HUES64 (cell line): Measurements from ENCODE around the gene PTP4A2.

Source experiments
- H3K27ac ChIP-seq: 2 replicates; pipeline ENCODE4 v1.7.0; 2013; ENCODE audit warnings: low read depth, low read length, inconsistent platforms
- H3K27me3 ChIP-seq: 2 replicates; pipeline ENCODE4 v1.6.1; 2013; ENCODE audit warnings: mild to moderate bottlenecking, low read length; ENCODE audit not compliant: insufficient read depth
- H3K36me3 ChIP-seq: 2 replicates; pipeline ENCODE4 v1.6.1; 2013; ENCODE audit warnings: mild to moderate bottlenecking, low read length; ENCODE audit not compliant: insufficient read depth
- H3K4me1 ChIP-seq: 2 replicates; pipeline ENCODE4 v1.6.1; 2013; ENCODE audit warnings: mild to moderate bottlenecking, low read length, moderate library complexity; ENCODE audit not compliant: insufficient read depth
- H3K4me3 ChIP-seq: 2 replicates; pipeline ENCODE4 v1.5.1; 2013; ENCODE audit warnings: mild to moderate bottlenecking, low read length, moderate library complexity
- H3K9ac ChIP-seq: 2 replicates; pipeline ENCODE4 v1.6.1; 2013; ENCODE audit warnings: mild to moderate bottlenecking, low read depth, low read length
- H3K9me3 ChIP-seq: 2 replicates; pipeline ENCODE4 v1.6.1; 2013; ENCODE audit warnings: low read depth, low read length; ENCODE audit not compliant: insufficient read depth
- WGBS: fragments of 150-250, 120-280 bp; methylation state at CpG from one replicate; pipeline ENCODE4 v1.1.7; 2013; ENCODE audit warnings: missing lambda C conversion rate; 5-methylcytosine and 5-hydroxymethylcytosine counted together

The PTP4A2 gene

DNA sequence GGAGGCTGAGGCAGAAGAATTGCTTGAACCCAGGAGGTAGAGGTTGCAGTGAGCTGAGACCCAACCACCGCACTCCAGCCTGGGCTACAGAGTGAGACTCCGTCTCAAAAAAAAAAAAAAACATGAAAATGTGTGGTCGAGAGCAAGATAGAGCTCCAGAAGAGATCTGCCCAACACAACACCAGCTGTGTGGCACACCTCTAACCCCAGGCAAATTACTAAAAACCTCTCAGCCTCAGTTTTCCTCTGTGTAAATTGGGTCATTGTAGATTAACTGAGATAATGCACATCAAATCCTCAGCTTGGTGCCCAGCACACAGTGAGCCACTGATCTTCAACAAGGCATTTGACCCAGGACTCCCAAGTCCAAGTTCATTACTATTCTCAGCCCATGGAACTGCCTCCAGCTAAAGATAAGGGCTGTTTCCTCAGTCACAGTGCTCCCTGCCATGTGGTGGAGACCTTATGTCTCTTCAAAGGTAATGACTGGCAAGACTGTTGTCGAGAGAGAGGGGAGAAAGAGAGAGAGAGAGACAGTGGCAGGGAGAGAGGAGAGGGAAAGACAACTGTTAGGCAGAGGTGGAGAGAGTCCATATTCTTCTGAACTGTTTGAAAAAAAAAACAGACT is 58.1 kb downstream of the PTP4A2 start:
- no peak overlapping the region for H3K27ac ChIP-seq
- no peak overlapping the region for H3K4me3 ChIP-seq
- H3K4me1 ChIP-seq, result no peaks in the 10 kb centered on the region
- WGBS, result 78% methylated on average over 4 of the region's 4 CpGs
- no peaks in the 10 kb centered on the region for H3K27me3 ChIP-seq
- H3K9ac ChIP-seq, result no peak overlapping the region
- H3K9me3 ChIP-seq, result no peaks in the 10 kb centered on the region
- H3K36me3 ChIP-seq, result no peaks in the 10 kb centered on the region

DNA sequence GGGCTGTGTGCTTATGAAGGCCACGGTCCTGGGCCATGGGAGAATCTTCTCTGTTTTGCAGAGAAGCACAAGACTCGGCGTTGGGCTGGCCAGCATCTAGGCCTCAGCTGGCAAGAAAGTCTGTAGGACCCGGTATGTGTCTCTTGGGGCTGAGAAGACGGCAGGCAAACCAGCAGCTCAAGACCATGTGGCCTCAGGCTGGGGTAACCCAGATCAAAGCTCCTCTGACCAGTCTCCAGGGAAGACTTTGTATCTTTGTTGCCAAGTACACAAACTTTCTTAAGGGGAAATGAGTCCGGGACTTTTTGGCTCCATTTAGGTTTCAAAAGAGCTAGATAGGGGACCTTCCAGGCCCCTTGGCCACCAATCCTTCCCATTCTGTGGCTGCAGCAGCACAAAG is 60.1 kb downstream of the PTP4A2 start:
- Histone ChIP-seq H3K27ac (no peak overlapping the region), H3K27me3 (no peaks in the 10 kb centered on the region), H3K4me1 (no peaks in the 10 kb centered on the region), H3K9ac (no peak overlapping the region), H3K4me3 (no peak overlapping the region), H3K36me3 (no peaks in the 10 kb centered on the region), H3K9me3 (no peaks in the 10 kb centered on the region)
- WGBS, result 94% methylated on average over 6 of the region's 6 CpGs

GRCh38 chr1:31877544-31877943 is 60.6 kb downstream of the PTP4A2 start:
- Histone ChIP-seq H3K36me3 (no peaks in the 10 kb centered on the region), H3K27me3 (no peaks in the 10 kb centered on the region), H3K4me1 (no peaks in the 10 kb centered on the region), H3K9ac (no peak overlapping the region), H3K27ac (no peak overlapping the region), H3K4me3 (no peak overlapping the region), H3K9me3 (no peaks in the 10 kb centered on the region)
- 78% methylated on average over 3 of the region's 4 CpGs for WGBS

DNA sequence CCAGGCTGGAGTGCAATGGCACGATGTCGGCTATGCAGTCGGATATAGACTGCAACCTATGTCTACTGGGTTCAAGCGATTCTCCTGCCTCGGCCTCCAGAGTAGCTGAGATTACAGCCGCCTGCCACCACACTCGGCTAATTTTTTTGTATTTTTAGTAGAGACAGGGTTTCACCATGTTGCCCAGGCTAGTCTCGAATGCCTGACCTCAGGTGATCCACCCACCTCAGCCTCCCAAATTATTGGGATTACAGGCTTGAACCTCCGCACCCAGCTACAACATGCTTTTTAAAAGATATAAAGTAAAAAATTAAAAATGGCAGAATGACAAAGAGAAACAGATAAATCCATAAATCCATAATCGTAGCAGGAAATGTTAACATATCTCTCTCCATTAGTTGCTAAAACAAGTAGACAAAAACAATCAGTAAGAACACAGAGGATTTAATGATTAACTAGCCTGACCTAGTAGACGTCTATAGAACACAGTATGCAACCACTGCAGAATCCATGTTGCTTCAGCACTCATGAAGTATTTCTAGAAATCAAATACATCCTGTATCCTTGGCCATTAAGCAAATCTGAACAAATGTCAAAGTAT is 62.4 kb downstream of the PTP4A2 start:
- H3K9ac ChIP-seq, result no peak overlapping the region
- no peaks in the 10 kb centered on the region for H3K4me1 ChIP-seq
- no peak overlapping the region for H3K27ac ChIP-seq
- H3K36me3 ChIP-seq, result no peaks in the 10 kb centered on the region
- no peaks in the 10 kb centered on the region for H3K27me3 ChIP-seq
- 94% methylated on average over 10 of the region's 11 CpGs for WGBS
- no peak overlapping the region for H3K4me3 ChIP-seq
- H3K9me3 ChIP-seq, result no peaks in the 10 kb centered on the region

DNA sequence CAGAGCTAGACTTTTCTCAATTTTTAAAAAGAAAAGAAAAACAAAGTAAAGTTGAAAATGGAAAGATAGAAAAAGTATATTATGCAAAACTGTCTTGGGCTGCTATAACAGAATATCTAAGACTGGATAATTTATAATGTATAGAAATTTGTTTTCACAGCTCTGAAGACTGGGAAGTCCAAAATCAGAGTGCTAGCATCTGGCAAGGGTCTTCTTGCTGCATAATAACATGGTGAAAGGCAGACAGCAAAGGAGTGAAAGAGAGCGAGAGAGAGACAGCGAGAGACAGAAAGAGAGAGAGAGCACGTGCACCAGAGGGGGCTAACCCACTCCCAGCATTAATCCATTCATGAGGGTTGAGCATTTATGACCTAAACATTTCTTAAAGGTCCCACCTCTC is 63.2 kb downstream of the PTP4A2 start:
- Histone ChIP-seq H3K4me3 (no peak overlapping the region), H3K9ac (no peak overlapping the region), H3K27me3 (no peaks in the 10 kb centered on the region), H3K9me3 (no peaks in the 10 kb centered on the region), H3K4me1 (no peaks in the 10 kb centered on the region), H3K27ac (no peak overlapping the region), H3K36me3 (no peaks in the 10 kb centered on the region)
- 93% methylated on average over 3 of the region's 3 CpGs for WGBS

- Histone ChIP-seq H3K27ac (no peak overlapping the region), H3K36me3 (no peaks in the 10 kb centered on the region), H3K4me3 (no peak overlapping the region), H3K9ac (no peak overlapping the region), H3K9me3 (no peaks in the 10 kb centered on the region), H3K4me1 (no peaks in the 10 kb centered on the region), H3K27me3 (no peaks in the 10 kb centered on the region)
- 93% methylated on average over 5 of the region's 7 CpGs for WGBS
Observed at GRCh38 chr1:31872658-31873636, 65.2 kb downstream of the PTP4A2 start.

GRCh38 chr1:31871703-31872102 is 66.5 kb downstream of the PTP4A2 start:
- Histone ChIP-seq H3K4me1 (no peaks in the 10 kb centered on the region), H3K9ac (no peak overlapping the region), H3K27me3 (no peaks in the 10 kb centered on the region), H3K27ac (no peak overlapping the region), H3K4me3 (no peak overlapping the region), H3K36me3 (no peaks in the 10 kb centered on the region), H3K9me3 (no peaks in the 10 kb centered on the region)
- 88% methylated on average over 3 of the region's 3 CpGs for WGBS

DNA sequence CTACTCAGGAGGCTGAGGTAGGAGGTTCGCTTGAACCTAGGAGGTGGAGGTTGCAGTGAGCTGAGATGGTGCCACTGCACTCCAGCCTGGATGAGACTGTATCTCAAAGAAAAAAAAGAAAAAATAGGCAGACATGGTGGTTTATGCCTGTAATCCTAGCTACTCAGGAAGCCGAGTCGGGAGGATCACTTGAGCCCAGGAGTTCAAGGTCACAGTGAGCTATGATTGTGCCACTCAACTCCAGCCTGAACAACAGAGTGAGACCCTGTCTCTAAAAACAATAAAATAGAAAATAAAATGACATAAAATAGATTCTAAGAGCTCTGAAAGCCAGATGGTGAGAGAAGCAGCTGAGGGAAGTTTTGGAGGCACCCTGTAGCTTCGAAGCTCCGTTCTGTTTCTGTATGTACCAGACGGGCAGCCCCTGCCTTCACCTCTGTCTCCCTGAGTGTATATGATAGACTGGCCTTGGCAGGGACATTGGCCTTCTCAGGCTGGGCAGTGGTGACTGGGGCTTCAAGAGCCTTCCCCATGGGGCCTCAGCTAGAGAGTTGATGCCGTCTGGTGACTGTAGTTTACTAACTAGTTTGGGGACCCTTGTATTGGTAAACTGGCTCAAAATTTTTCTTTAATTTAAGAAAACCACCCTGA is 68.0 kb downstream of the PTP4A2 start:
- no peaks in the 10 kb centered on the region for H3K4me1 ChIP-seq
- H3K4me3 ChIP-seq, result no peak overlapping the region
- H3K27me3 ChIP-seq, result no peaks in the 10 kb centered on the region
- H3K27ac ChIP-seq, result no peak overlapping the region
- no peak overlapping the region for H3K9ac ChIP-seq
- no peaks in the 10 kb centered on the region for H3K9me3 ChIP-seq
- no peaks in the 10 kb centered on the region for H3K36me3 ChIP-seq
- WGBS, result 94% methylated on average over 7 of the region's 7 CpGs

DNA sequence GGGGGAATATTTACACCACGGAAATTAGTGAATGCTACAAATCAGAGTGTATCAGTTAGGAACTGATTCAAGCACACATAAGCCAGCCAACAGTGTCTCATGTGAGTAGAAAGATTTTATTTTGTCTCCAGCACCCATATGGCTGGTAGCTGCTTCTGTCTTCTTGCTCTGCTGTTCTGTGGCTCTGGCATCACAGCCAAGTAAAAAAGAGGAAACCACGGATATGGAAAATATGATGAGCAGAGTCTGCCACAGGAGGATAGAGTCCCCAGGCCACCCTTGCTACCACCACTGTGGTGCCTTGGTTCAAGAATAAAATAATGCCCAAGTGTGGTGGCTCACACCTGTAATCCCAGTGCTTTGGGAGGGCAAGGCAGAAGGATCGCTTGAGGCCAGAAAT is 68.7 kb downstream of the PTP4A2 start:
- Histone ChIP-seq H3K27me3 (no peaks in the 10 kb centered on the region), H3K9me3 (no peaks in the 10 kb centered on the region), H3K9ac (no peak overlapping the region), H3K4me1 (no peaks in the 10 kb centered on the region), H3K4me3 (no peak overlapping the region), H3K27ac (no peak overlapping the region), H3K36me3 (no peaks in the 10 kb centered on the region)
- WGBS, result 93% methylated on average over 3 of the region's 3 CpGs

GRCh38 chr1:31868862-31869261 is 69.3 kb downstream of the PTP4A2 start:
- no peaks in the 10 kb centered on the region for H3K36me3 ChIP-seq
- no peak overlapping the region for H3K4me3 ChIP-seq
- no peak overlapping the region for H3K27ac ChIP-seq
- 93% methylated on average over 3 of the region's 3 CpGs for WGBS
- no peaks in the 10 kb centered on the region for H3K4me1 ChIP-seq
- no peaks in the 10 kb centered on the region for H3K9me3 ChIP-seq
- H3K27me3 ChIP-seq, result no peaks in the 10 kb centered on the region
- H3K9ac ChIP-seq, result no peak overlapping the region

DNA sequence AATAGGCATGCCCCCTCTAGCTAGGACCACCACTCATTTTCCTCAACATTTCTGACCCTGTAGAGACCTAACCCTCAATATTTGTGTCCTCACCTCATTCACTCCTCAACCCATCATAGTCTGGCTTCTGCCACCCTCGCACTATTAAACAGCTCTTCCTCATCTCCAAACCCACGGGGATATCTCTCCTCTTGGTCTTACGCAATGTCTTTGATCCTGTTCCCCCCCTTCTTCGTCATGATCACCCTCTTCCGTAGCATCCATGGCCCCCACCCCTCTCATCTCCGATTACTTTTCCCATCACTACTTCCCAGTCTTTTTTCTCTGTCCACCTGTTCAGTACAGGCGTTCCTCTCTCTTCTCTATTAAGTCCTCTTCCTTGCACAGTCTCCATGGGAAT is 70.6 kb downstream of the PTP4A2 start:
- 92% methylated on average over 7 of the region's 7 CpGs for WGBS
- no peak overlapping the region for H3K27ac ChIP-seq

More for the DNA sequence above, 70.6 kb downstream of the PTP4A2 start:
- no peaks in the 10 kb centered on the region for H3K4me1 ChIP-seq
- no peaks in the 10 kb centered on the region for H3K27me3 ChIP-seq
- no peaks in the 10 kb centered on the region for H3K36me3 ChIP-seq
- H3K9ac ChIP-seq, result no peak overlapping the region
- H3K9me3 ChIP-seq, result no peaks in the 10 kb centered on the region
- no peak overlapping the region for H3K4me3 ChIP-seq
